GM10248 (cell line): ENCODE data around the gene SPINK9.
A peak's percentile ranks its signal among the peaks of the same experiment; 100 is the strongest.

Experiments
- CTCF ChIA-PET: fragments of 300-600 bp; sonication (Branson Sonifier 250); formaldehyde crosslinking; extraction: SDS; loops from one replicate; lab custom pipeline; 2021; ENCODE audit warnings: antibody characterized with exemption; lab: Yijun Ruan, JAX
- POLR2A ChIA-PET: fragments of 350-650 bp; sonication (Branson Sonifier 250); formaldehyde crosslinking; extraction: SDS; loops from one replicate; lab custom pipeline; 2020; ENCODE audit warnings: antibody characterized with exemption; lab: Yijun Ruan, JAX
- DNase-seq: peaks from one replicate; pipeline ENCODE4 v3.0.0; 2012; ENCODE audit errors: extremely low spot score
- CTCF ChIP-seq: IDR thresholded peaks from 2 replicates; pipeline ENCODE4 v1.5.1; 2012; ENCODE audit warnings: mild to moderate bottlenecking, low read depth; ENCODE audit errors: extremely low read depth, missing control alignments, control extremely low read depth

SPINK9 gene

DNA sequence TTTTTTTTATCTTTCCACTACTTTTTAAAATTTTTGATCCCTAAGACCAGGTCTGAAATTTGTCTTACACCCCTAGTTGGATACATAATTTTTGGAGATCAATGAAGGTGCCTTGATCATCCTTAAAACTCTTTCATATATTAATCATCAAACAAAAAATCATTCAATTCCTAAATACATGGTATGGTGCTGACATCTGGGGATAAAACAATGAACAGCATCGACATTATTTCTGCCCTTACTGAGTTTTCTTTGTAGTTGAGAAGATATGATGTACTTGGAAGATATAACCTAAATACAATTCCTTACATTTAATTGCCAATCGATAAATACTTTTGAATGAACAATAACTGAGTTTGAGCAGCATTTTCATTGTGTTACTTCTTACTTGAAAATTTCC lies 18.3 kb downstream of the SPINK9 start:
- no peak for TF ChIP-seq CTCF
- ChIA-PET CTCF (interaction anchor here (1.2 kb wide), 1 partner anchor 174 kb away, joined by 3 read pairs; no protein-coding TSS in a partner anchor), POLR2A (no interaction called here)
- no peak for DNase-seq

DNA sequence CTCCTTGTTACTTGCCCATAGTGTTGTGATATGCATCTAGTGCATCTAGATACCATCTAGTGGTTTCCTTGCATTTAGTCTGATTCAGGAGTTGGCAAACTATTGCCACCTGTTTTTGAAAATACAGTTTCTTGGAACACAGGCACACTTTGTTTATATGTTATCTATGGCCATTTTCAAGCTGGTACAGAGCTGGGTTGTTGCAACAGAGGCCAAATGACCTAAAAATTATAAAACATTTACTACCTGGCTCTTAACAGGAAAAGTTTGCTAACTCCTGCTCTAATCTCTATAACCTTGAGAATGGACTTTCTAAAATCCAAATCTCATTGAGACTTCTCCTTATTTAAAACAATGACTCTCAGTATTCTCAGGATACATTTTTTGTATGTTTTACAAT lies 29.0 kb downstream of the SPINK9 start:
- ChIA-PET POLR2A (no interaction called here), CTCF (interaction anchor here (1.0 to 2.0 kb wide), 3 partner anchors 10 to 367 kb away, joined by 3 to 10 read pairs (median 3); no protein-coding TSS in a partner anchor)
- TF ChIP-seq CTCF = no peak

DNA sequence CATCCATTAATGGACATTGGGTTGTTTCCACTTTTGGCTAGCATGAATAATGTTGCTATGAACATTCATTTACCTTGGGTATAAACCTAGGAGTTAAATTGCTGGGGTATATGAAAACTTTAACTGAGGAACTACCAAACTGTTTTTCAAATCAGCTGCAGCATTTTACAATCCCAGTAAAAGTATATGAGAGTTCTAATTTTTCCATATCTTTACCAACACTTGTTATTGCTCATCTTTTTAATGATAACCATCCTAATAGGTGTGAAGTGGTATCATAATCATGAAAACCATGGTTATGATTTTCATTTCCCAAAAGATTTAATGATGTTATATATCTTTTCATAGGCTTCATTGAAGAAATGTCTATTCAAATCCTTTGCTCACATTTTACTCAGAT lies 32.9 kb downstream of the SPINK9 start:
- no peak for DNase-seq
- no peak for TF ChIP-seq CTCF
- ChIA-PET CTCF (no interaction called here), POLR2A (no interaction called here)

More for the DNA sequence above, 29.0 kb downstream of the SPINK9 start:
- no peak for DNase-seq

DNA sequence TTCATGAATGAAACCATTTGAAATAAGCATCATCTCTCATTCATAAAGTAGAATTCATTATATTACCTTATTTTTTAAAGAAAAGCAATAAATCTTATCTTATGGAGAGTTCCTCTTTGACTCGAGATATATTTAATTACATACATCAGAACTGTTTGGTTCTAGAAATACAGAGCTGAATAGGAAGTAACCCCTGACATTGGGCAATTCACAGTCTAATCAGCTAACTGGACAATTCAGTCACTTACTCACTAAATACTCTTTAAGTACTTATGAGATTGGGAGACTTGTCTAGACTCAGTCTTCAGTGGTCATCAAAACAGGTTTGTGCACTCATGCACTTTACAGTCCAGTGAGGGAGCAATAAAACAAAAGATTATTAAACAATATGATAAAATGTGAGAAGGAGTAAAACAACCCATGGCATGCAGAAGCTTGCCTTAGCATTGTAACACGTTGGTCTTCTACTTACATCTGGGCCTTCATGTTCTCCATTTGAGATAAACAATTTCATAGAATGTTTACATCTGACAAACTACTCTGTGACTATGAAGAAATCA lies 36.9 kb downstream of the SPINK9 start:
- ChIA-PET CTCF (interaction anchor here (1.3 to 2.4 kb wide), 3 partner anchors 10 to 28 kb away, joined by 4 to 7 read pairs (median 5); no protein-coding TSS in a partner anchor), POLR2A (no interaction called here)
- no peak for TF ChIP-seq CTCF
- no peak for DNase-seq

- no peak for DNase-seq
- CTCF ChIA-PET = interaction anchor here (2.4 kb wide), 1 partner anchor 27 kb away, joined by 7 read pairs; no protein-coding TSS in a partner anchor
- POLR2A ChIA-PET = no interaction called here
- TF ChIP-seq CTCF = no peak
Measured at GRCh38 chr5:148372893-148373292, 37.5 kb downstream of the SPINK9 start.

- CTCF ChIA-PET = interaction anchor here (0.6 to 1.9 kb wide), 22 partner anchors 10 to 195 kb away, joined by 3 to 20 read pairs (median 4); partner anchors contain the start of gene FBXO38
- DNase-seq = peak; percentile 13
- POLR2A ChIA-PET = no interaction called here
- TF ChIP-seq CTCF = peak; percentile 59
Measured at GRCh38 chr5:148374690-148375360, 39.5 kb downstream of the SPINK9 start.
